ENCODE results near the gene UBE3A.

Gene UBE3A

DNA sequence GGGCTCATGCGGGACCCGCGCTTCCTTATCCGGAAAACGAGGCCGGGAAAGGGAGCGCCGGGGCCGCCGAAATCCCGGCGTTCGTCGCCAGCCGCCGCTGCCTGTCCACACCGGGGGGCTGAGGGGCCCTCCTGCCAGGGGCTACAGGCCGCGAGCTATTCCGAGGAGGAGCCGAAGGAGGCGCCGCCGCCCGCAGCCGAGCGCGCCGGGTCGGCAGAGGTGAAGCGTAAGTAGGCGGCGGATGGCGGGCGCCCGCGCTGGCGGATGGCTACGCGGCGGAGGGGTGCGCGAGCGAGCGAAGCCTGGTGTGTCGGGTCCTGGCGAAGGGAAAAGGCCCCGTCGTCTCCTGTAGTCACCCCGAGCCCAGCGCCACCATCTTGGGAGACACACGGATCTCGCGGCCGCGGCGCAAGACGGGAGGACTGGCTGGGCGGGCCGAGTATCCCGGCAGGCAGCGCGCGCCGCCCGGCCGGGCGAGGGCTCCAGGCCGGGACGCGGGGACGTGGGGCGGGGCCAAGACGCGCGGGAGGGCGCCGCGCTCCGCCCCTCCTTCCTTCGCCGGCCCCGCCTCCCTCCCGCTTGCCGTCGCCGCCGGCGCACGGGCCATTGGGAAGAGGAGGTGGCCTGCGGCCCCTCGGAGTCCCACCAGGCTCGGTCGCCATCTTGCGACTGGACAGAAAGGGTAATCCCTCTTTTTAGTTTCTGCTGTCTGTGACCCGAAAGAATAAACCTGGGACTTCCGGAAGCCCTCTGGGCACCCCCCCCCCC is at the start of gene UBE3A:
Gene UBE3A (minus strand): TSS at position 424 of the 768 bp plus-strand sequence. CDS start 29,917 bp downstream, outside the sequence.
- Mint-ChIP-seq H3K4me1 (peaks cover 24% of the 10 kb centered on the region), H3K36me3 (no peaks in the 10 kb centered on the region), H3K27ac (peak within 1 kb of the TSS; percentile 90), H3K9me3 (no peaks in the 10 kb centered on the region), H3K4me3 (peak within 1 kb of the TSS; percentile 80)
- ATAC-seq (peak; percentile 93), DNase-seq (ENCODE audit: low spot score in 2 of 2) (peak; percentile 87 to 89)

DNA sequence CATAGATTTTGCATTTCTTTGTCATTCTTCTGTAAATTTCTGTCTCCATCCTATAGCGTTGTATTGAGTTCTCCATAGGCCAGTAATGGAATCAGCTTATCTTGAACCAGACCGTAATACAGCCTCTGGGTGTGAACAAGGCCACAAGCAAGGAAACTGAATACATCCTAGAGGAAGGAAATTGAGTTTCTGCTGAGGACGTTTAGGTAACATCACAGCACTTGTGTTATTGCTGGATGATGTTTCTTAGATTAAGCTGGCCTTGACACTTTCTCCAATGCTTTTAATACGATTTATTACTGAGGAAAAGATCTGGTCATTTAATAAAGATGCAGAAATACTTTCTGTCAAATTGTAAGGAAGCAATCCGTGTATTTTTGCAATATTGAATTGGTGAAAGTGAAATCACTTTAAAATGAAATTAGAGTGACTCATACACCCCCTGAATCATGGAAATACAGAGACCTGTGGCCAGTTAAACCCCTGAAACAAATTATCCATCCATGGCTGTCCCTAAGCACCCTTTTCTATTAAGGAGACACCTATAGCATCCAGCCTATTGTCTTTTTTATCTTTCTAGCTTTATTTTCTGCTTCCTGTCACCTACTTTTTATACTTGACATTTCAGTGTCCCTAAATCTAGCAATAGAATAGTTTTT is 48.5 kb upstream of the UBE3A start:
- ATAC-seq (no peak), DNase-seq (ENCODE audit: low spot score in 2 of 2) (no peak)
- H3K27ac Mint-ChIP-seq: no peak overlapping the region
- H3K4me1 Mint-ChIP-seq: no peaks in the 10 kb centered on the region
- peaks cover 3% of the 10 kb centered on the region for H3K9me3 Mint-ChIP-seq
- no peaks in the 10 kb centered on the region for H3K36me3 Mint-ChIP-seq
- no peak overlapping the region for H3K4me3 Mint-ChIP-seq

- ATAC-seq (no peak), DNase-seq (ENCODE audit: low spot score in 2 of 2) (no peak)
- Mint-ChIP-seq H3K4me1 (no peaks in the 10 kb centered on the region), H3K27ac (no peak overlapping the region), H3K36me3 (no peaks in the 10 kb centered on the region), H3K4me3 (no peak overlapping the region), H3K9me3 (peaks cover 3% of the 10 kb centered on the region)
Observed at GRCh38 chr15:25486051-25486450, 47.2 kb upstream of the UBE3A start.

GRCh38 chr15:25481208-25481859 is 42.5 kb upstream of the UBE3A start:
- no peak overlapping the region for H3K27ac Mint-ChIP-seq
- no peak for ATAC-seq
- no peaks in the 10 kb centered on the region for H3K9me3 Mint-ChIP-seq
- DNase-seq (ENCODE audit: low spot score in 2 of 2): no peak
- H3K4me1 Mint-ChIP-seq: no peaks in the 10 kb centered on the region
- H3K36me3 Mint-ChIP-seq: no peaks in the 10 kb centered on the region
- H3K4me3 Mint-ChIP-seq: no peak overlapping the region

DNA sequence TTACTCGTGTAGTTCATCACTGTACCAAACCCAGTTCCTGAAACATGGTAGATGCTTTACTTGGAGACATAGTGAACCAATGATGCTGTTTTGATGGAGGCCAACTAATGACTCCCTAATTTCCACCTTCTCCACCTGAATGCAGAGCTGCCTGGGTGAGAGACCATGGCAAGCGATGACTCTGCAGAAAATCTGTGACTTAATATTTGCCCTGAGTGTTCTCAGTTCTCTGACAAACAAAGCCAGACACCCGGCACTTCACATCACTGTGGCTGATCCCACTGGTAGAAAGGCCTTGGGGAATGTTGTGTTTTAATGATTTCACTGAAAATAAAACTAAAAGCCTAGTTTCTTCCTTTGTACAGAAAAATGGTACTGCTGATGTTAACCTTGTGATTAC is 39.5 kb upstream of the UBE3A start:
- Mint-ChIP-seq H3K4me1 (no peaks in the 10 kb centered on the region), H3K36me3 (no peaks in the 10 kb centered on the region), H3K4me3 (no peak overlapping the region), H3K27ac (no peak overlapping the region), H3K9me3 (no peaks in the 10 kb centered on the region)
- DNase-seq (ENCODE audit: low spot score in 2 of 2) (no peak), ATAC-seq (no peak)

GRCh38 chr15:25477816-25478215 is 39.0 kb upstream of the UBE3A start:
- Mint-ChIP-seq H3K4me1 (no peaks in the 10 kb centered on the region), H3K9me3 (no peaks in the 10 kb centered on the region), H3K36me3 (no peaks in the 10 kb centered on the region), H3K27ac (no peak overlapping the region), H3K4me3 (no peak overlapping the region)
- no peak for DNase-seq (ENCODE audit: low spot score in 2 of 2)
- ATAC-seq: no peak

DNA sequence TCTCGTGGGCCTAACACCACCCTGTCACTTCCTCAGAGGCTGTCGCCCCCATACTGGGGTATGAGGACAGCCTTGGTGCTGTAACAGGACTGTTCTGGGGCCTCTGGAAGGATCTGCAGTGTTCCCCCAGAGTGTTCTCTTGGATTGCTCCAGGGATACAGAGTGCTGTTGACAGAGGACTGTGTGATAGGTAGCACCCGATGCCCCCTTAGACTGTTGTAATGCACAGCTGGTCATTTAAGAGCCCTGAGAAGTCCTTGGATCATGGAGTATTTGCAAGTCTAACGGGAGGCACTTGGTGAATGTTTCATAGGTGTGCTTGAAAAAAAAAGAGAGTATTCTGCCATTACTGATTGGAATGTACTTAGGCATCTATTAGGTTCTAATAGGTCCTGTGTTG is 35.4 kb upstream of the UBE3A start:
- no peaks in the 10 kb centered on the region for H3K4me1 Mint-ChIP-seq
- H3K4me3 Mint-ChIP-seq: no peak overlapping the region
- no peak overlapping the region for H3K27ac Mint-ChIP-seq
- no peak for DNase-seq (ENCODE audit: low spot score in 2 of 2)
- H3K36me3 Mint-ChIP-seq: no peaks in the 10 kb centered on the region
- ATAC-seq: no peak
- peaks cover 3% of the 10 kb centered on the region for H3K9me3 Mint-ChIP-seq

DNA sequence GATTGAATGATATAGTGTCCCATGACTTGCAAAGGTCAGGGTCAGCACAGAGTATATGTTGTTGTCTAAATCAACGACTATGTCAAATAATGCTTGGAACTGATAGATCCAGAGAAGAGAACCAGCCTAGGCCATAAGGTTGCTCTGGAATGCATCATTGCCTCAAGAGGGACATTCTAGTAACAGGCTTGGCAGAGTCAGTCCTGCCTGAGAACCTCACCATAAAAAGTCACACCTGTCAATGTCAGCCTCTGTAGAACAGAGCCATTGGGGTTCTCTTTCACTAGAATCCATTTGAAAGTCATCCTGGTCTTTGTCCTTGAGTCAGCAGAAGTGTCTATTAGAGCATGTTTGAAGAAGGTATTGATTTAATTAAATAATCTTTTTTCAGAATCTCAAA is 31.4 kb upstream of the UBE3A start:
- Mint-ChIP-seq H3K9me3 (peaks cover 3% of the 10 kb centered on the region), H3K4me1 (no peaks in the 10 kb centered on the region), H3K36me3 (no peaks in the 10 kb centered on the region), H3K4me3 (no peak overlapping the region), H3K27ac (no peak overlapping the region)
- ATAC-seq (no peak), DNase-seq (ENCODE audit: low spot score in 2 of 2) (no peak)

GRCh38 chr15:25469377-25469776 is 30.6 kb upstream of the UBE3A start:
- no peaks in the 10 kb centered on the region for H3K4me1 Mint-ChIP-seq
- no peaks in the 10 kb centered on the region for H3K36me3 Mint-ChIP-seq
- H3K9me3 Mint-ChIP-seq: peaks cover 3% of the 10 kb centered on the region
- no peak for ATAC-seq
- H3K27ac Mint-ChIP-seq: no peak overlapping the region
- DNase-seq (ENCODE audit: low spot score in 2 of 2): no peak
- no peak overlapping the region for H3K4me3 Mint-ChIP-seq

GRCh38 chr15:25468611-25469010 is 29.8 kb upstream of the UBE3A start:
- no peaks in the 10 kb centered on the region for H3K4me1 Mint-ChIP-seq
- peaks cover 3% of the 10 kb centered on the region for H3K9me3 Mint-ChIP-seq
- H3K36me3 Mint-ChIP-seq: no peaks in the 10 kb centered on the region
- DNase-seq (ENCODE audit: low spot score in 2 of 2) (no peak), ATAC-seq (no peak)
- H3K27ac Mint-ChIP-seq: no peak overlapping the region
- H3K4me3 Mint-ChIP-seq: no peak overlapping the region

DNA sequence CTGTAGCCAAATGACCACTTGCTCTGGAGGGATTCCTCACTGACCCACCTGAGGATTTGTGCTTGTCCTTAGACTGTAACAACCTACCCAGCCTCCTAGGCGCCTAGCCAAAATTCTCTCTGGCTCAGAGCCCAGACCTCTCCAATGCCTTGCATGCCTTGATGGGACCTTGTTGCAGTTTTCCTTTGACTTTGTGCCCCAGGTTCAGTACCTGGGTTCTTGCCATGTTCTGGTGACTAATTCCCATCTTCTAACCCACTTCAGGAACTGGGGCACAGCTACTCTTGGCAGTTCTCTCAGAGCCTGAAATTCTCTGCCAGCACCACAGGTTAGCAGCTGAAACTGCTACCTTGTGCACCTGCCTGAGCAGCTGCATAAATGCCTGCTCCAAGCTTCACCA is 27.0 kb upstream of the UBE3A start:
- no peaks in the 10 kb centered on the region for H3K36me3 Mint-ChIP-seq
- H3K4me3 Mint-ChIP-seq: no peak overlapping the region
- no peak overlapping the region for H3K27ac Mint-ChIP-seq

GRCh38 chr15:25464784-25465183 is 26.0 kb upstream of the UBE3A start:
- no peaks in the 10 kb centered on the region for H3K36me3 Mint-ChIP-seq
- no peaks in the 10 kb centered on the region for H3K4me1 Mint-ChIP-seq
- no peak overlapping the region for H3K27ac Mint-ChIP-seq
- no peak overlapping the region for H3K4me3 Mint-ChIP-seq
- no peak for ATAC-seq
- no peaks in the 10 kb centered on the region for H3K9me3 Mint-ChIP-seq
- DNase-seq (ENCODE audit: low spot score in 2 of 2): no peak

More for the DNA sequence above, 27.0 kb upstream of the UBE3A start:
- H3K9me3 Mint-ChIP-seq: no peaks in the 10 kb centered on the region
- no peaks in the 10 kb centered on the region for H3K4me1 Mint-ChIP-seq
- no peak for DNase-seq (ENCODE audit: low spot score in 2 of 2)
- ATAC-seq: no peak

DNA sequence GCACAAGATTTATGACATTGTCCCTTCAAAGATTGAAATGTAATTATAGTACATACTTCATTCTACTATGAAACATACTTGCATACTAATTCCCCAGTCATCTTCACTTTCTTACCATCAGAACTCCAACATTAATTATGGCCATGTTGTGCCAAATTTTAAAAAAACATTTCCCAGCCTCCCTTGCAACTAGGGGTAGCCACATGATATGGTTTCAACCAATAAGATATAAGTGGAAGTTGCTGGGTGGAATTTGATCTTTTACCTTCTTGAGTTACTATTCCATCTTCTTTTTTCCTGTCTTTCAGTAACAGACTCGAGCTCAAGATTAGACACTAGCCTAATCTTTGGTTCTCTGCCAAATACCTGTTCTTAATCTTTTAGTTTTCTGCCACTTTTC is 25.6 kb upstream of the UBE3A start:
- ATAC-seq (no peak), DNase-seq (ENCODE audit: low spot score in 2 of 2) (no peak)
- H3K27ac Mint-ChIP-seq: no peak overlapping the region
- H3K36me3 Mint-ChIP-seq: no peaks in the 10 kb centered on the region
- no peak overlapping the region for H3K4me3 Mint-ChIP-seq
- no peaks in the 10 kb centered on the region for H3K4me1 Mint-ChIP-seq
- H3K9me3 Mint-ChIP-seq: no peaks in the 10 kb centered on the region

GRCh38 chr15:25456196-25456595 is 17.4 kb upstream of the UBE3A start:
- Mint-ChIP-seq H3K4me1 (no peaks in the 10 kb centered on the region), H3K4me3 (no peak overlapping the region), H3K9me3 (peaks cover 8% of the 10 kb centered on the region), H3K36me3 (no peaks in the 10 kb centered on the region), H3K27ac (no peak overlapping the region)
- DNase-seq (ENCODE audit: low spot score in 2 of 2) (no peak), ATAC-seq (no peak)

DNA sequence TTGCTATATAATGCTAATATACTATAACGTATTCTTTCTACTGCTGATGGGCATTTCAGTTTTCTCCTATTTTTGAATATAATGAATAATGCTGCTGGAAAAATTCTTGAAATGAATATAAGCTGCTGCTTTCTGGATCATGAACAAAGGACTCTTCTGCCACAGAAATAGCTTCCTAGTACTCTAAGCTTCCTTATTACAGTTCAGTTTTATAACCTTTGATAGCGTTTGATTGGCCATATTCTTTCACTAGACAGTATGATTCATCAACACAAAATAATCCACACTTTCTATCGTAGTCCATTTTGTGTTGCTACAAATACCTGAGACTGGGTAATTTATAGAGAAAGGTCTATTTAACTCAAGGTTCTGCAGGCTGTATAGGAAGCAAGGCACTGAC is 16.4 kb upstream of the UBE3A start:
- DNase-seq (ENCODE audit: low spot score in 2 of 2): no peak
- no peak overlapping the region for H3K27ac Mint-ChIP-seq
- no peak for ATAC-seq
- no peaks in the 10 kb centered on the region for H3K36me3 Mint-ChIP-seq
- no peaks in the 10 kb centered on the region for H3K4me1 Mint-ChIP-seq
- H3K4me3 Mint-ChIP-seq: no peak overlapping the region
- H3K9me3 Mint-ChIP-seq: peaks cover 8% of the 10 kb centered on the region

- DNase-seq (ENCODE audit: low spot score in 2 of 2): no peak
- no peak for ATAC-seq
- Mint-ChIP-seq H3K9me3 (peaks cover 8% of the 10 kb centered on the region), H3K36me3 (no peaks in the 10 kb centered on the region), H3K4me1 (no peaks in the 10 kb centered on the region), H3K27ac (no peak overlapping the region), H3K4me3 (no peak overlapping the region)
Observed at GRCh38 chr15:25454771-25455170, 15.9 kb upstream of the UBE3A start.

Data from stimulated activated effector memory CD8-positive, alpha-beta T cell treated with anti-CD3 and anti-CD28 coated beads, Interleukin-12 subunit alpha, Interleukin-12 subunit beta, amount 100 ng/mL, for 72 hours (primary cell).